GM13977 (cell line): ENCODE results near the gene PTPRCAP.

Experiments
- DNase-seq: peaks from one replicate; pipeline ENCODE4 v3.0.0; 2012; ENCODE audit warnings: low spot score
- CTCF ChIP-seq: IDR thresholded peaks from 2 replicates; pipeline ENCODE4 v1.5.1; 2012; ENCODE audit warnings: mild to moderate bottlenecking, control low read depth; ENCODE audit not compliant: insufficient read depth; ENCODE audit errors: extremely low read depth, missing control alignments
- in situ Hi-C: fragments of 300-500 bp; cut with MboI; formaldehyde crosslinking; loops from one replicate; pipeline ENCODE4 v1.12.0; 2022; ENCODE audit warnings: low sequenced_read_pairs, low pct_unique_long_range_greater_than_20kb, mixed read lengths, inconsistent platforms; ENCODE audit not compliant: unreplicated experiment

The PTPRCAP gene

DNA sequence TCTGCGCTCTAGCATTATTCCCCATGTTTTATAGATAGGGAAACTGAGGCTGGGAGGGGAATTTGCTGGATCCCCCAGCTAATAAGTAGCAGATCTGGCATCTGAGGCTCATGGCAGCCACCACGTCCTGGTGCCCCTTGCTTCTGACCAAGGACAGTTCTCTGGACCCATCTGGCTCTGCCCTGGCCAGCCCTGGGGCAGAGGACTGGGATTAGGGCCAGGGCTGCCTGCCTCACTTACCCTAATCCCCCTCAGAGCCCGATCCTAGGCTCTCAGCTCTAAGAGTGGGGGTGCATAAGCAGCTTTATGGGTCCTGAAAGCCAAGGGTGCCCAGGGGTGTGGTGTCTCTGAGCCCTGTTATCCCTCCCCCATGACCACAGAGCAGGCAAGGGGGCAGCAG lies 17.6 kb upstream of the PTPRCAP start, which contains the start of gene CABP4:
CABP4 (plus strand) TSS at position 301 of the 400 bp plus-strand sequence; CDS start at position 371, 70 bp downstream.
- in situ Hi-C loops, result no loop called here
- TF ChIP-seq CTCF, result no peak
- DNase-seq, result no peak

GRCh38 chr11:67453816-67454732 lies 16.6 kb upstream of the PTPRCAP start:
- TF ChIP-seq CTCF, result no peak
- in situ Hi-C loops, result no loop called here
- DNase-seq, result no peak

DNA sequence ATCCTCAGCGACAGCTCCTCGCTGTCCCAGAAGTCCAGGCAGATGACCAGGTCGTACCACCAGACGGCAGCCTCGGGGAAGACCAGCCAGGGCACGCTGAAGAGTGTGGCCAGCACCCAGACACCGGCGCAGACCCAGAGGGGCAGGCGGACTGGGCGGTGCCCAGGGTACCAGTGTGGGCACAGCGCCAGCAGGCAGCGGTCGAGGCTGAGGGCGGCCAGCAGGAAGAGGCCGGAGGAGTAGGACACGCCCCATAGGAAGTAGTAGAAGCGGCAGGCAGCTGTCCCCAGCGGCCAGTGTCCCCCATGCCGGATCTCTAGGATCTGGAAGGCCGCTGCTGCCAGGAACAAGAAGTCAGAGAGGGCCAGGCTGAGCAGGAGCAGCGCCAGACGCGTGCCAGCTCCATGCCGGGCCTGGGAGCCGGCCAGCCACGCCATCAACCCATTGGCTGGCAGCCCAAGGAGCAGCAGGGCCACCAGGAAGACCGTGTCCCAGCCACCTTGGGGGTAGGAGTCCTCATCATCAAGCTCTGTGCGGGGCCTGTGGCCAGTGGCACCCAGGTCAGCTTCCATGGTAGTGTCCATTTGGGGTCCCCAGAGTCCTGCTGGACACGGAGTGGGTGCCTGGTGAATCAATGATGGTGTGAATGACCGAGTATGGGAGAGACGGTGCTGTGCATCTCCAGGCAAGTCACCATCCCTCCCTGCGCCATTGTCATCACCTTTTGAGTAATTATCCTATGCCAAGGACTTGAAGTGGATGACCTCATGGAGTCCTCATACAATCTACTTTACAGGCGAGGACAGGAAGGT lies 14.9 kb upstream of the PTPRCAP start, which contains the start of gene GPR152:
GPR152 (minus strand) TSS at position 589 of the 812 bp plus-strand sequence; CDS start at position 584, 5 bp downstream.
- no peak for TF ChIP-seq CTCF
- DNase-seq, result no peak
- in situ Hi-C loops, result no loop called here

GRCh38 chr11:67451658-67451976 lies 14.1 kb upstream of the PTPRCAP start:
- no peak for TF ChIP-seq CTCF
- no peak for DNase-seq
- in situ Hi-C loops, result no loop called here

DNA sequence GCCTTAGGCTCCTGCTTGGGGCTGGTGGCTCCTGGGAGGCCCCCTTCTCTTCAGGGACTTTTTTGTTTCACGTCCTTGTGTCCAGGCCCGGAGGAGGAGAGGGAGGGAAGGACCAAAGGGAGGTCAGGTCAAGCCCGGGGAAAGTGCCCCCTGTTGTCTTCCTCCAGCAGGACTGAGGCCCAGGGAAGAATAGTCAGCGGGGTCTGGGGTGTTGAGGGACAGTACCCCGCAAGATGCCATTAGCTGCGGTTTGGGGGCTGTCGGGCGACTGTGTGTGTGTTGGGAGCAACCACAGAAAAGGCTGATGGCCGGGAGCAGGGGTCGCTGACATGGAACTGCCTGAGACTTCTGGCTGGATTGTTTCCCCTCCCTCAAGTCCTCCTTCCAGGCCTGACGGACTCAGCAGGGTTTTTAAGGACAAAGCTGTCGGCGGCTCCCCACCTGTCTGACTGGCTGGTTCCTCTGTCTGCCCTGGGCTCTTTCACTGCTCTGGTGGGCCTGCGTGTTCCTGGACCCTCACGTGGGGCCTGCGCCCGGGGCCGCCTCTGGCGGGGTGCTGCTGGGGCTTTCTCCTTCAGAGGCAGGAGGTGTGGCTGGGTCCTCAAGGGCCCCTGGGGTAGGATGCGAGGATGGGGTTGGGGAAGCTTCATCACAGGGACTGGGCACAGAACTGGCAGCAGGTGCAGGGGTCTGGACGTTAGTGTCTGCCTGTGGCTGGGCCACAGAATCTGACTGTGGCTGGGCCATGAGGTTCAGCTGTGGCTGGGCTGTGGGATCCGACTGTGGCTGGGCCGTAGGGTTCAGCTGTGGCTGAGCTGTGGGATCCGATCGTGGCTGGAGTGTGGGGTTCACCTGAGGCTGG lies 13.5 kb upstream of the PTPRCAP start:
- DNase-seq, result no peak
- no peak for TF ChIP-seq CTCF
- in situ Hi-C loops, result no loop called here
